RPMI7951 (cell line): ENCODE measurements around the gene POLR2H. TPM values are rescaled to one million over a fixed set of nuclear protein-coding genes. Genes with fewer than 3 reads are reported as not detected.
A peak's percentile ranks its signal among the peaks of the same experiment; 100 is the strongest.

Experiments used
- DNase-seq: peaks from one replicate; pipeline ENCODE4 v3.0.0-alpha.2; 2012; ENCODE audit warnings: low read depth
- total RNA-seq: library from RNA; depleted of rRNA; stranded (reverse); fragments of >200 nt; shearing (Covaris generic); gene quantifications from 2 replicates; pipeline ENCODE4 v1.2.3, GENCODE V29; 2014; rRNA removed

Gene POLR2H
- total RNA-seq, 1 experiment from 2014 or later, result 146 TPM

GRCh38 chr3:184387174-184387714, 25.7 kb downstream of the POLR2H start:
- no peak for DNase-seq

- DNase-seq, result no peak
These were observed 26.8 kb downstream of the POLR2H start for GRCh38 chr3:184388164-184388935.

- DNase-seq, result no peak
These were observed 27.4 kb downstream of the POLR2H start for GRCh38 chr3:184388936-184389230.

DNA sequence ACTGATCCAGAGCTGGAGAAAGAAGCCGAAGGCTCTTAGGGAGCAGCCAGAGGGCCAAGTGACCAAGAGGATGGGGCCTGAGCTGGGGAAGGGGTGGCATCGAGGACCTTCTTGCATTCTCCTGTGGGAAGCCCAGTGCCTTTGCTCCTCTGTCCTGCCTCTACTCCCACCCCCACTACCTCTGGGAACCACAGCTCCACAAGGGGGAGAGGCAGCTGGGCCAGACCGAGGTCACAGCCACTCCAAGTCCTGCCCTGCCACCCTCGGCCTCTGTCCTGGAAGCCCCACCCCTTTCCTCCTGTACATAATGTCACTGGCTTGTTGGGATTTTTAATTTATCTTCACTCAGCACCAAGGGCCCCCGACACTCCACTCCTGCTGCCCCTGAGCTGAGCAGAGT, 27.9 kb downstream of the POLR2H start:
- DNase-seq, result no peak

GRCh38 chr3:184389935-184390528, 28.5 kb downstream of the POLR2H start:
- DNase-seq, result no peak

DNA sequence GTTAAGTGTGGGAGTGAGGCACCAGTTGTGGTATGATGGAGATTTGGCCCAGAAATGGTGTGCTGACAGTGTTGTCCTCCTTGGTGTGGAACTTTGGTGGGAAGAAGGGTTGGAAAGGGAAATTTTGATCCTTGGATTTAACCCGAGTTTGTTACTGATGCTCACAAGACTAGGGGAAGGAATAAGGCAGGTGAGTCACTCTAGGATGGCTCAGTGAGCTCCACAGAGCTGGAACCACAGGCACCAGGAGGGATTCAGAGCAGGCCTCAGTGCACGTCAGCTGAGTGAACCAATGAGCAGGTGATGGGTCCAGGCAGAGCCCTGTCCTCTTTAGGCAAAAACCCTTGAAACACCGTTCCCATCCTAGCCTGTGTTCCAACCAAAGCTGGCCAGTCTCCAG, 29.8 kb downstream of the POLR2H start:
- DNase-seq, result no peak

DNA sequence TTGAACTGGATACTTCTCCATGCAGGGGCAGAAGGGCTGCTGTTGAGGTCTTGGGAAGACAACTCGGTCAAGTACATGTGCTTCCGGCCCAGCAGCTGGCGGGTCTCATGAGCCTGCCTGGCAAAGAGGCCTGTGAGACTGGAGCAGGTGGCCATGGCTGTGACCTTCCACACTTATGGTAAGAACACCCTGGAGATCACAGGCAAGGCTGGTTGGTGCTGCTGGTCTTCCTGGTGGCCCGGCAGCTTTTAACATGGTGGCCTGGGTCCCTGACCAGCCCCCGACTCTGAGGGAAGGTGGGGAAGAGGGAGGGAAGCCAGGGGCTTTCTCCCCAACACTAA, 33.8 kb downstream of the POLR2H start:
- no peak for DNase-seq

GRCh38 chr3:184399410-184399809, 37.9 kb downstream of the POLR2H start:
- DNase-seq, result peak; percentile 76

DNA sequence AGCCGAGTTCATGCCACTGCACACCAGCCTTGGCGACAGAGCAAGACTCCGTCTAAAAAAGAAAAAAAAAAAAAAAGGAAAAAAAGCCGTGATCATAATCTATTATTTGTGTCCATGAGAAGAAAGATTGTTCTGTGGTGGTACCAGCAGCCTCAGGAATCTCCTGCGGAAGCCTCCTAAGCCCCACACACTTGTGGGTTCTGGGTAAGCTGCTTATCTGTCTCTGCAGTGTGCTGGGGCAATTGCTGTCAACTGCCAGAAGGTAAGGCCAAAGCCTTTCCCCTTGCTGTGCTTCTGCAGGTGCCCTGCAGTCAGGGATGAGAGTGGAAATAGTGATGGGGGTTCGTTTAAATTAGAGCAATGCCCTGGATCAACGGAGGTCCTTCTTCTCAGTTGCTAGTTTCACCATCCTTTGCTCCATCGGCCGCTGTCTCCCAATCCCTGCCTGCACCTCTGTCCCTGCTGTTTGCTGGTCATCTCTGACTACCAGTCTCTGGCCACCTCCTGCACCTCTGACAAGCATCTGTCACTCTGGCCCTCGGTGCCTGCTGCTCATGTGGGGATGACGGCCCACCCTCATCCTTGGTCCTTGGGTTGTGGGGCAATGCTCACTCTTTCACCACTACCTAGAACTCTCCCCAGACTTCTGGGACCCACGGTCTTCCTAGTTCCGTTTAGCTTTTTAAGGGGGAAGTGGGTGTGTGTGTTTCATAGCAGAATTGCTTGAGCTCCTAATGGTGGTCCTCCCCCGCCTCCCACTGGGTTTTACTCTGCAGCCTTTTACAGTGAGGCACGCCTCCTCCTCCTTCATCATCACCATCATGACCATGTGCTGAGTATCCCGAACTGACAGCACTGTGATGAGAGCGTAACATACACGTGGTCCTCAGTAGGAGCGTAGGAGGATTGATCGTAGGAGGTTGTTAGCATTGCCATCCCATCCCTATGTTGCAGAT, 43.8 kb downstream of the POLR2H start:
- no peak for DNase-seq

DNA sequence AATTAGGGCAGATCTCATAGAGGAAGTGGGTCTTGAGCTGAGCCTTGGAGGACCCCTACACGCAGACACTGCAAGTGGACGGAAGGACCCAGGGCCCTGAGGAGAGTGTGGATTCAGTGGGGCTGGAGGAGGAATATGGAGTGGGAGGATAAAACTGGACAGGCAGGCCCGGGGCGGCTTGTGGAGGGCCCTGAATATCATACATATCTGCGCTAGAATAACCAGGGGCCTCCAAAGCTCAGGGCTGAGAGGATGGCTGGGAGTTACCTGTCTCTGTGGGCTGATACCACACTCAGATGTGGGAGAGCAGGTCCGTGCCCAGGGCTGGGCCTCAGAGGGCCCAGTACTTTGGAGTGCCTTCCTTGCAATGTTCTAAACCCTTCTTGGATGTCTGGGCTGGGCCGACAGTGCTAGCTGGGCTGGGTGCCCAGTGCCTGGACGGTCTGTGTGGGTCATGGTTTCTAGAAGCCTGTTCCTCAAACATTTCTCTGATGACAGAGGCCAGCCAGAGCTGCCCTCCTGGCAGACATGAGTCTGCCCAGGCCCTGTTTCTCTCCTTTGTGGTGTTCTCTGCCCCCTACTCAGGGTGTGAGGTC, 47.9 kb downstream of the POLR2H start:
- no peak for DNase-seq

DNA sequence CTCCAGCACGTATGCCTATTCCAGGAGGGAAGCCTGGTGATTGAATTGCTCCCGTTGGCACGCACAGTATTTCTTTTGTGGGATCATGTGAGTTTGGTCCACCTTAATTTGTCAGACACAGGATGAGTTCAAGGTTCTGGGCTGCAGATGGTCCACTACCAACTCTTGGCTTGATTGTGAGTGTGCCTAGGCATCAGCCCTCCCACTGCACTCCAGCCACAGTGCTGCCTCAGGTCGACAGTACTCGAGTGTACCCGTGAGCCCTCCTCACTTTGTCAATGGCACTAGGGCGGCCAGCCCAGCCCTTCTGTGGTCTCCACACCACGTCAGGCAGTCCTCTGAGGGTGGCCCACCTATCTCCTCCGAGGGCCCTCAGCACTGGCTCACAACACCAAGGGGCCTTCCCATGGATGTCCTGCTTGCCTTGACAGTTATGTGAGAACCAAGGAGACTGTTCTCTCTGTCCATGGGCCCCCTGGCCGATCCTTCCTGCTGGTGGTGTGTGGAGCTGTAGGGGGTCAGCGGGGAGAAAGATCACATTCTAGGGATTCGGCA, 48.5 kb downstream of the POLR2H start:
- DNase-seq, result no peak

DNA sequence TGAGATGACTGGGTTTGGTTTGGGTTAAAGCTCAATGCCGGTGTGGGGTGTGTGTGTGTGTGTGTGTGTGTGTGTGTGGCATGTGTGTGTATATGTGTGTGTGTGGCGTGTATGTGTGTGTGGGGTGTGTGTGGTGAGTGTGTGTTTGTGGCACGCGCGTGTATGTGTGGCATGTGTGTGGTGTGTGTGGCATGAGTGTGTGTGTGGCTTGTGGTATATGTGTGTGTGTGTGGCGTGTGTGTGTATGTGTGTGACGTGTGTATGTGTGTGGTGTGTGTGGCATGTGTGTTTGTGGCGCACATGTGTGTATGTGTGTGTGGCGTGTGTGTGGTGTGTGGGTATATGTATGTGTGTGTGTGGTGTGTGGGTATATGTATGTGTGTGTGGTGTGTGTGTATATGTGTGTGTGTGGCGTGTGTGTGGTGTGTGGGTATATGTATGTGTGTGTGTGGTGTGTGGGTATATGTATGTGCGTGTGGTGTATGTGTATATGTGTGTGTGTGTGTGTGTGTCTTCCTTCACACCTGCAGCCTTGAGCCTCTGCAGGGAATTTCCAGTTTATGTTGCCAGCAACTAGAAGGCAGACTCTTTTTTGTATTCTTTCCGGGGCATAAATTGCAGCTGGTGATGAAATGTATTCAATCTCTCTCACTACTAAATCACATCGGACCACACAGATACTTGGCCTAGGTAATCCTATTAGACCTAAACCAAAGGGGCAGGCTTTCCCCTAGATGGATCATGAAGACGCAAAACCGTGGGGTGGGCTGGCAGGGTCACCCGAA, 53.1 kb downstream of the POLR2H start:
- no peak for DNase-seq

DNA sequence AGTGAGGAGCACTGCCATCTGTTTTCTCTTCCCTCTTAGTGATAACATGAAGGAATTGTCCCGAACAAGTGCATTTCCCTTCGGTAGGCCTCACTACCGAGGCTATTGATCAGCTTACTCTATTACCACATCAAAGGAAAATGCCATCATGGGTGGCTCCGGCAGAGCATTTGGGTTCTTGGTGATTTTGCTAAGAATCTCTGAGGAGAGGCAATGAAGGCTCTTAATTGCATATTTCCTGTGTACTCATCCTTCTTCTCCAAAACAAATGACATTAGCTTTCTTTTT, 53.6 kb downstream of the POLR2H start:
- no peak for DNase-seq

GRCh38 chr3:184417619-184418327, 56.3 kb downstream of the POLR2H start:
- DNase-seq, result peak; percentile 63

Other genes starting within 250 kb of the POLR2H start
- gene EIF2B5, start 226.4 kb upstream of the POLR2H start, total RNA-seq, result 42.1 and 52.0 TPM in 2 replicates
- gene DVL3, start 206.3 kb upstream of the POLR2H start, total RNA-seq, result 21.9 and 27.8 TPM in 2 replicates
- 699 and 754 TPM in 2 replicates for gene AP2M1, start 186.9 kb upstream of the POLR2H start, total RNA-seq
- 27.2 and 33.4 TPM in 2 replicates for gene ABCF3, start 175.5 kb upstream of the POLR2H start, total RNA-seq
- gene VWA5B2, start 132.1 kb upstream of the POLR2H start, total RNA-seq, result not detected in 2 replicates
- 67.0 and 71.2 TPM in 2 replicates for gene ALG3, start 112.7 kb upstream of the POLR2H start, total RNA-seq
- 7.3 and 9.6 TPM in 2 replicates for gene EEF1AKMT4, start 112.0 kb upstream of the POLR2H start, total RNA-seq
- 0.29 and 0.96 TPM in 2 replicates for gene CAMK2N2, start 100.2 kb upstream of the POLR2H start, total RNA-seq
- gene ECE2, start 85.7 kb upstream of the POLR2H start, total RNA-seq, result not detected in 2 replicates
- gene PSMD2, start 62.5 kb upstream of the POLR2H start, total RNA-seq, result 542 and 803 TPM in 2 replicates
- 164 and 173 TPM in 2 replicates for gene EIF4G1, start 47.1 kb upstream of the POLR2H start, total RNA-seq
- gene FAM131A, start 24.1 kb upstream of the POLR2H start, total RNA-seq, result 10.6 and 12.0 TPM in 2 replicates
- 3.0 and 6.3 TPM in 2 replicates for gene CLCN2, start 105 bp upstream of the POLR2H start, total RNA-seq
- not detected in 2 replicates for gene THPO, start 16.5 kb downstream of the POLR2H start, total RNA-seq
- not detected in 2 replicates for gene CHRD, start 18.3 kb downstream of the POLR2H start, total RNA-seq
- 4.0 and 5.5 TPM in 2 replicates for gene EPHB3, start 200.1 kb downstream of the POLR2H start, total RNA-seq